Measurements from ENCODE around the gene CALN1.

DNA sequence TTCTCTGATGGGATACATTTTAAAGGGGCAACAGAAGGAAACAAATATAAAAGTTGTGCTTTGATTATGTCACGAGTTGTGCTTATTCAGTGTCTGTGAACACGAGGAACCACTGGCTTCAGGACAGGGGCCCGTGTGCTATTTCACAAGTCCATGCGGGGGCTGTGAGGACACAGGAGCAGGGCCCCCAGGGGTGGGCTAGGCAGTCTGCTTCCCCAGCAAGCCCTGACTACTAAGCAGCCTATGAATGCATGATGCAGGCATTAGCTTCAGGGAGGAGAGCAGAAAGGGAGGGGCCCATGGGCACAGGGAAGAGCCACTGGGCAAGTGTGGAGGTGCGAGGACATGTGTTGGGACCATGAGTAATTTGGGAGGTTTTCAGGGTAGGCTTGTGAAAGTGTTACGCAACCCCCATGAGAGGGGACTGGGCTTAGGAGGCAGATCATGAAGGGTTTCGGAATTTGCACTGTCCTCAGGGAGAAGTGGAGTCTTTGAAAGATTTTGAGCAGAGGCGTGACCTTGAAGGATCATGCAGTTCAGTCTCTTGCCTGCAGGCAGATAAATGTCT, 424.9 kb downstream of the CALN1 start:
- TF ChIP-seq SUZ12 (IDR thresholded peaks at IDR 0.05; ENCODE audit: extremely low read depth, insufficient read depth, insufficient read length) (no peak), ZNF274 (IDR thresholded peaks at IDR 0.05; ENCODE audit: low read depth, low read length) (no peak), YY1 (IDR thresholded peaks at IDR 0.05; ENCODE audit: insufficient read depth, insufficient read length) (no peak)
